GM21619 (cell line): Measurements from ENCODE around the gene GYG2.
"Not testable (repeated sequence)": the region's sequence is repeated elsewhere in the genome, so short reads cannot be mapped to it uniquely, and the experiment has no call there.

Experiments
- ATAC-seq: cut with Tn5 transposase; IDR thresholded peaks from one replicate; pipeline ENCODE4 v1.9.1; 2021; ENCODE audit not compliant: unreplicated experiment

Gene GYG2

DNA sequence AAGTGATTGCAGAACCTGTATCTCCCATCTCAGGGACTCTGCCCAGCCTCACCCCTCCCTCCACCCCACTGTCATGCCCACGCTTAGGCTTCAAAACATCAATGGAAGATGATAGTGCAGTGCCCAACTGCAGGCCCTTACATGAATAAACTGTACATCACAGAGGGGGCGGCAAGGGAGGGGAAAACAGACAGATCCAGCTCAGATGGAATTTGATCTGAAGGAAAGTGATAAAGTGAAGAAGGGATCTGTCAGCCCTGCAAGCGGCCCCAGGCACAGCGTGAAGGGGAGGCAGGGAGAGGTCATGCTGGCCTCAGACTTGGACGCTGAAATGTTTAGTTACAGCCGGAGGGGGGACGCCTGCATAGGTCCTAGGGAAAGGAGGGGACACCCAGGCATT lies 38.5 kb downstream of the GYG2 start:
- ATAC-seq = no peak

GRCh38 chrX:2870650-2871049 lies 41.9 kb downstream of the GYG2 start:
- ATAC-seq = no peak

DNA sequence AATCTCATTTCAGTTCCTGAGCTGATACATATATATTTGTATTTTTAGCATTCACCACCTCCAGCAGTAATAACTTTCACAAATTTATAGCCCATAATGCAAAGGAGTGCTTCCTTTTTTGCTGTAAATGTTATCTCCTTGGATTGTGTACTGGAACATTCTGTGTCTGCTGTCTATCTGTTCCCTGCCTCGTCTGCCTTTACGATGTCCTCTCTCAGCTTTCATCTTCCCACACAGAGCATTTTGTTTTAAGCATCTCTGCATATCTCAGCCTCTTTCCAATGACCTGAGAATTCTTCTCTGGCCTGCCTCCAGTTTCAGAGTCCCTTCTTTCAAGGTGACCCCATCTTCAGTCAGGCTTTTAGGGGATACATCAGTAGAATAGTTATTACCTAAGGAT lies 43.1 kb downstream of the GYG2 start:
- ATAC-seq = no peak

- no peak for ATAC-seq
Measured at GRCh38 chrX:2872671-2873277, 44.0 kb downstream of the GYG2 start.

- ATAC-seq = no peak
Measured at GRCh38 chrX:2874222-2875135, 45.7 kb downstream of the GYG2 start.

DNA sequence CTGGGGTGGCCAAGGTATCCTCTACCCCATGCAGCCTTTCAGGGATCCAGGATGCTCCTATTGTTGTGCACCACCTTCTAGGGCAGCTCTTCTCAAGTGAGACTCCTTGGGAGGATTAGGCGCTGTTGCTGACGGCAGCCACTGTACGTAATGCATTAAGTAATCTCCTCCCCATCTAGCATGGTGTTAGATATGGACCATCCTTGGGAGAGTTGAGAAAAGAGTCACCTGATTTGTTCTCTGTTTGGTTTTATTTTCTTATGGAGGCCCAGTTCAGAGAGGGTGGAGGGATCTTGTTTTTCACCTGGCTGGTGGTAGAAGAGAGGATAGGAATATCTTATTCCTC lies 46.4 kb downstream of the GYG2 start:
- no peak for ATAC-seq

DNA sequence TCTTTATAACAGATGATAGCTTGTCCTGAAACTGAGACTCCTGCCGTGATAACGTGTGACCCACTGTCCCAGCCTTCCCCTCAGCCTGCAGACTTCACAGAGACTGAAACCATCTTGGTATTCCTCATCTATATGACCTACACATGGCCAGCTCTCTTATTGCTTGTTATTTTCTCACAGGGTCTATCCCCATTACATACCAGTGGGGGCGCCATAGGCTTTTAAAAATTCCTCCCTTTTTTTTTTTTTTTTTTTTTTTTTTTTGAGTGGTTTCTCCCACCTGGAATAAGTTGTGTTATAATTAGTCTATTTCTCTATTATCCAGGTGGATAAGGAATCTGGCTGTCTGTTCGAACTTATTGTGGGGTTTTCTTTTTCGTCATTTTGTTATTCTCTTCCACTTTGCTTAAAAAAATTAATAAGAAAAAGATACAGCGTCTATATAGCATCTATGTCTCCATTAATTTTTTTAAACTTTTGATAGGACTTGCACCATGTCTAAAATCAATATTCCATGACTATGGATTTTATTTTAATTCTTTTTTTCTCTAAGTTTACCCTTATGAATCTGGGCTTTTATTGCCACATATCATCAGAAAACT lies 47.2 kb downstream of the GYG2 start:
- no peak for ATAC-seq

GRCh38 chrX:2878563-2878962 lies 49.8 kb downstream of the GYG2 start:
- ATAC-seq = no peak

DNA sequence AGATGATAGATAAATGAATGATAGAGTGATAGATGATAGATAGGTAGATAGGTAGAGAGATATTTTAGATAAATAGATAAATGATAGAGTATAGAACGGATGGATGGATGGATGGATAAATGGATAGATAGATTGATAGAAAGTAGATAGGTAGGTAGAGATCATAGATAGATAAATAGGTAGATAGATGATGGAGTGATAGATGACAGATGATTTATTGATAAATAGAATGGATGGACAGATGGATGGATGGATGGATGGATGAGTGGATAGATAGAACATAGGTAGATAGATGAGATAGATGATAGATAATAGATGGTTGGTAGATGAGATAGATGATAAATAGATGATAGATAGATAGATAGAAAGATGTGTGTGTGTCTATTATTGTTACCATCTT lies 50.9 kb downstream of the GYG2 start:
- ATAC-seq = no peak

- no peak for ATAC-seq
Measured at GRCh38 chrX:2883770-2884169, 55.0 kb downstream of the GYG2 start.

DNA sequence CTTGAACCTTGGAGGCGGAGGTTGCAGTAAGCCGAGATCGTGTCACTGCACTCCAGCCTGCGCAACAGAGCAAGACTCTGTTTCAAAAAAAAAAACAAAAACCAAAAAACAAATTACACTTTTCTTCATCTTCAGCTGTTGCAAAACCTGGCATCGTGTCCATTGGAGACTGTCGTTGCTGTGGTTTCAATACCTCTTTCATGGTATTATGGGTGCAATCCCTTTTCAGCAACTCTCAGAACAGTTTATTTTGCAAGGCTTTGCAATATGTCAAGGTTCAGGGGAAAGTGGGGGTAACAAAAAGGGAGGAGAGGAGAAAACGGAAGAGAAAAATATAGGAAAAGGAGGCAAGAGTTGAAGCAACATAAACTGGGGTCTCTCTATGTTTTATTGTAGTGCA lies 59.6 kb downstream of the GYG2 start:
- no peak for ATAC-seq

DNA sequence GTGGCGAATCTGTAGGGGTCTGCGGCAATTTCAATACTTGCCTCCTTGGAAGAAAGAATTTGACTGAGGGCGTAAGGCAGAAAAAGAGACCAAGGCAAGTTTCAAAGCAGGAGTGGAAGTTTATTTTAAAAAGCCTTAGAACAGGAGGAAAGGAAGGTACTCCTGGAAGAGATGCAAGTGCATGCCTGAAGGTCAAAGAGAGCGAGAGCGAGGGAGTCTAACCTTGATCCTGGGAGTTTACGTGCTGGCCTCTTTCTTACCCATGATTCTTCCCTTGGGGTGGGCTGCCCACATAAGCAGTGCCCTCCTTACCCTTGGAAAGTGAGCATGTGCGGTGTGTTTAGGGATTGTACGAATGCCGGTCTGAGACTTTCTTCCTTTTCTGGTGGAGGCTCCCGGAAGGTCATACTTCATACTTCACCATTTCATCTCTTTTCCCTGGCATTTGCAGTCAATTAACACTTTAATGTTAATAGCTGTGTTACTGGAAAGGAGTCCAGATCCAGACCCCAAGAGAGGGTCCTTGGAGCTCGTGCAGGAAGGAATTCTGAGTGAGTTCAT lies 60.4 kb downstream of the GYG2 start:
- no peak for ATAC-seq

GRCh38 chrX:2889706-2890490 lies 61.2 kb downstream of the GYG2 start:
- ATAC-seq = not testable (repeated sequence)

DNA sequence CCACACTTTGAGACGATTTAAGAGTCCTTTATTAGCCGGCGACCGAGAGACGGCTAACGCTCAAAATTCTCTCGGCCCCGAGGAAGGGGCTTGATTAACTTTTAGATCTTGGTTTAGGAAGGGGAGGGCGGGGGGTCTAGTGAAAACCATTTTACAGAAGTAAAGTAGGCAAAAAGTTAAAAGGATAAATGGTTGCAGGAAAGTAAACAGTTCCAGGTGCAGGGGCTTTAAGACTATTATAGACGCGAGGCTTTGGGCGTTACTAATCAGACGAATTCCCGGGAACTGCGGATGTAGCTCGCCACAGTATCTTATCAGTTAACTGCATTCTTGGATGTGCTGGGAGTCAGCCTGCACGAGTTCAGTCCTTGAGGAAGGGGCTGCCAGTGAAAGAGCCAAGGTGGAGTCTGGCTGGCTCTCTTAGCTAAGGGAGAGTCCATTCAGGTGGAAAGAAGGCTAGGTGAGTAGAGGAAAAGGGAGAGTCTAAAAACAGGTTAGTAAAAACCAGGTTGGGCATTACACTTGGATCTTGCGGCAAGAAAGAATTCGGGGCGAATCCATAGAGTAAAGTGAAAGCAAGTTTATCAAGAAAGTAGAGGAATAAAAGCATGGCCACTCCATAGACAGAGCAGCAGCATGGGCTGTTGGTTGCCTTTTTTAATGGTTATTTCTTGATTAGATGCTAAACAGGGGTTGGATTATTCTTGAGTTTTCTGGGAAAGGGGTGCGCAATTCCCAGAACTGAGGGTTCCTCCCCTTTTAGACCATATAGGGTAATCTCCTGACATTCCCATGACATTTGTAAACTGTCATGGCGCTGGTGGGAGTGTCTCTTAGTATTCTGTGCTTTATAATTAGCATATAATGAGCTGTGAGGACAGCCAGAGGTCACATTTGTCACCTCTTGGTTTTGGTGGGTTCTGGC lies 62.1 kb downstream of the GYG2 start:
- not testable (repeated sequence) for ATAC-seq

DNA sequence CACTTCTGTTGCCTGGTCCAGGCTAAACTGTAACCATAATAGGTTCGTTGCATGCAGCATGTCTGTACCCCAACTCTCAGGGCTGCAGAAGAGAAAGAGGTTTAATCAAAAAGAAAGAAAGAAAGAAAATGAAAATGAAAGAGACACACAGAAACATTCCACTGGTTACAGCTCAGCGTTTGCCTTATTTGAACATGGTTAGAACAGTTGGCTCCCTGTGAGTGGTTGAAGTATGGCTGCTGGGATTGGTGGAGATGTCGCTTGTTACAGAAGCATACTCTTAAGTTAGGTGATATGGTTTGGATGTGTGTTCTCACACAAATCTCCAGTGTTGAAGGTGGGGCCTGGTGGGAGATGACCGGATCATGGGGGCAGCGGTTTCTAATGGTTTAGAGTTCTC lies 64.1 kb downstream of the GYG2 start:
- no peak for ATAC-seq

- no peak for ATAC-seq
Measured at GRCh38 chrX:2894885-2895292, 66.2 kb downstream of the GYG2 start.

DNA sequence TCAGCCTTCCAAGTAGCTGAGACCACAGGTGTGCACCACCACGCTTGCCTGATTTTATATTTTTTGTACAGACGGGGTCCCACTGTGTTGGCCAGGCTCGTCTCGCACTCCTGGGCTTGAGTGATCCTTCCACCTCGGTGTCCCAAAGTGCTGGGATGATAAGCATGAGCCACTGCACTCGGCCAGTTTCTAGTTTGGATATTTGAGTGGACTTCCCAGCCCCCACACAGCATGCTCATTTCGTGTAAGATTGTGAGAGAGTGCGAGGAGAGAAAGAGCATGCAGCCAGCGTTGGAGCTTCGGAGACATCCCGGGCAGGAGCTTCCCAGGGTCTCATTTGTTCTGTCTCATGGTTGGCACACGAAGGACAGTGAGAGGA lies 68.6 kb downstream of the GYG2 start:
- ATAC-seq = no peak

- ATAC-seq = peak; percentile 78
Measured at GRCh38 chrX:2897690-2898623, 69.2 kb downstream of the GYG2 start.
